ENCODE measurements around the gene LHFPL2. TPM values are rescaled to one million over a fixed set of nuclear protein-coding genes. Genes with fewer than 3 reads are reported as not detected.

LHFPL2 gene
- total and polyA plus RNA-seq, 9 of the 15 experiments (the other 6 are each of a cell fraction or from before 2014, with no cell fraction given): 1.0 to 6.6 (median 4.6) TPM

DNA sequence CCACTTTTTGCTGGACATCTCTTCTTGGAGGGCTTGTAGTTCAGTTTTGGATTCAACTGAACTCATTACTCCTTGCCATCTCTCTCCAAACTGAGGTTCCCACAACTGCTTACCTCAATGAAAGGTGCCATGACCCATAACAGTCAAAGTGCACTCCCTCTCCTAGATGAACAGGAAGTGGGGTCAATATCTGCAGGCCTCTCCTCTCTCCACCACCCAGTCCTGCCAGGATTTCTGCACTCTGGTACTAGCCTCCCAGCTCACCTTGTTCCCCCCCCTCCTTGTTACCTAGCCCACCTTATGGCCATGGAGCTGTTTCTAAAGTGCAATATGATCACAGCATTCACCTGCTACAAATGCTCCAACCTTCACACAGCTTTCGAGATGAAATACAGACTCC is 5.9 kb downstream of the LHFPL2 start (continued):
- TF ChIP-seq, protein P1, sequence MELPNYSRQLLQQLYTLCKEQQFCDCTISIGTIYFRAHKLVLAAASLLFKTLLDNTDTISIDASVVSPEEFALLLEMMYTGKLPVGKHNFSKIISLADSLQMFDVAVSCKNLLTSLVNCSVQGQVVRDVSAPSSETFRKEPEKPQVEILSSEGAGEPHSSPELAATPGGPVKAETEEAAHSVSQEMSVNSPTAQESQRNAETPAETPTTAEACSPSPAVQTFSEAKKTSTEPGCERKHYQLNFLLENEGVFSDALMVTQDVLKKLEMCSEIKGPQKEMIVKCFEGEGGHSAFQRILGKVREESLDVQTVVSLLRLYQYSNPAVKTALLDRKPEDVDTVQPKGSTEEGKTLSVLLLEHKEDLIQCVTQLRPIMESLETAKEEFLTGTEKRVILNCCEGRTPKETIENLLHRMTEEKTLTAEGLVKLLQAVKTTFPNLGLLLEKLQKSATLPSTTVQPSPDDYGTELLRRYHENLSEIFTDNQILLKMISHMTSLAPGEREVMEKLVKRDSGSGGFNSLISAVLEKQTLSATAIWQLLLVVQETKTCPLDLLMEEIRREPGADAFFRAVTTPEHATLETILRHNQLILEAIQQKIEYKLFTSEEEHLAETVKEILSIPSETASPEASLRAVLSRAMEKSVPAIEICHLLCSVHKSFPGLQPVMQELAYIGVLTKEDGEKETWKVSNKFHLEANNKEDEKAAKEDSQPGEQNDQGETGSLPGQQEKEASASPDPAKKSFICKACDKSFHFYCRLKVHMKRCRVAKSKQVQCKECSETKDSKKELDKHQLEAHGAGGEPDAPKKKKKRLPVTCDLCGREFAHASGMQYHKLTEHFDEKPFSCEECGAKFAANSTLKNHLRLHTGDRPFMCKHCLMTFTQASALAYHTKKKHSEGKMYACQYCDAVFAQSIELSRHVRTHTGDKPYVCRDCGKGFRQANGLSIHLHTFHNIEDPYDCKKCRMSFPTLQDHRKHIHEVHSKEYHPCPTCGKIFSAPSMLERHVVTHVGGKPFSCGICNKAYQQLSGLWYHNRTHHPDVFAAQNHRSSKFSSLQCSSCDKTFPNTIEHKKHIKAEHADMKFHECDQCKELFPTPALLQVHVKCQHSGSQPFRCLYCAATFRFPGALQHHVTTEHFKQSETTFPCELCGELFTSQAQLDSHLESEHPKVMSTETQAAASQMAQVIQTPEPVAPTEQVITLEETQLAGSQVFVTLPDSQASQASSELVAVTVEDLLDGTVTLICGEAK (IDR thresholded peaks at IDR 0.05): no peak
- TF ChIP-seq, protein P1 (CRISPR knock-in tag; IDR thresholded peaks at IDR 0.05): no peak
- TF ChIP-seq HDAC3 (IDR thresholded peaks at IDR 0.05; ENCODE audit: borderline replicate concordance, partially characterized antibody) (no peak), ZKSCAN1 (IDR thresholded peaks at IDR 0.05; ENCODE audit: low read depth, low read length) (no peak)

Measured in K562 (cell line).